ENCODE results near the gene SIMC1.
A peak's percentile ranks its signal among the peaks of the same experiment; 100 is the strongest.
"Not testable (repeated sequence)": the region's sequence is repeated elsewhere in the genome, so short reads cannot be mapped to it uniquely, and the experiment has no call there.

Gene SIMC1

DNA sequence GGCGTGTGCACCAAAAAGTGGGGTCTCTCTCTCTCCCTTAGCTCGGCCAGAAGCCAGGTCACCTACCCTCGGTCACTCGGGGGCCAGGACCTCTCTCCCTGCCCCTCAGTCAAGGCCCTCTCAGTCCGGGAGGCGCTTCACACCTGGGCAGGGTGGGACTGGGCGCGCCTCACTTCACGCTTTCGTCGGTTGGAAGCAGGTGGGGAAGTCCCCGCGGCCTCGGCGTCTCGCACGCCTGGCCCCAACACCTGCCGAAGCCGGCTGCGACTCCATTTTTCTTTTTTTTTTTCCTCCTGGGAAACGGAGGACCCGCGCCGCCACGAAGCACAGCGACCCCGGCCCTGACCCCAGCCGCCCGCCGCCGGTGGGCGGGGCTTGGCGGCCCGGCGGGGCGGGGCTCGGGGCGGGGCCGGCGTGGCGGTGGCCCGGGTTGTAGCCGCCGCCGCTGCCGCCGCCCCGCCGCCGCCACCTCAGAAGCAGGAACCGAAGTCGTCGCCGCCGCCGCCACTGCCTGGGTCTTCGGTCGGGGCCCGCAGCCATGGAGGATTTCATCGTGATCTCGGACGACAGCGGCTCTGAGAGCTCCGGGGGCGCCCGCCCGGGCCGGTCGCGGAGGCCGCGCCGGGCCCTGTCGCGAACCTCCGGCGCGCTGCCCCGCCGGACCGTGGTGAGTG lies at the start of gene SIMC1:
Gene SIMC1, plus strand, starts transcription at position 454 of the 674 bp plus-strand sequence. Its CDS starts 85 bp downstream, at position 539.
- DNase-seq (ENCODE audit: low read depth in 3 of 3, low spot score in 1 of 3): peak in 2 of 3 donors; percentile 38 to 64

DNA sequence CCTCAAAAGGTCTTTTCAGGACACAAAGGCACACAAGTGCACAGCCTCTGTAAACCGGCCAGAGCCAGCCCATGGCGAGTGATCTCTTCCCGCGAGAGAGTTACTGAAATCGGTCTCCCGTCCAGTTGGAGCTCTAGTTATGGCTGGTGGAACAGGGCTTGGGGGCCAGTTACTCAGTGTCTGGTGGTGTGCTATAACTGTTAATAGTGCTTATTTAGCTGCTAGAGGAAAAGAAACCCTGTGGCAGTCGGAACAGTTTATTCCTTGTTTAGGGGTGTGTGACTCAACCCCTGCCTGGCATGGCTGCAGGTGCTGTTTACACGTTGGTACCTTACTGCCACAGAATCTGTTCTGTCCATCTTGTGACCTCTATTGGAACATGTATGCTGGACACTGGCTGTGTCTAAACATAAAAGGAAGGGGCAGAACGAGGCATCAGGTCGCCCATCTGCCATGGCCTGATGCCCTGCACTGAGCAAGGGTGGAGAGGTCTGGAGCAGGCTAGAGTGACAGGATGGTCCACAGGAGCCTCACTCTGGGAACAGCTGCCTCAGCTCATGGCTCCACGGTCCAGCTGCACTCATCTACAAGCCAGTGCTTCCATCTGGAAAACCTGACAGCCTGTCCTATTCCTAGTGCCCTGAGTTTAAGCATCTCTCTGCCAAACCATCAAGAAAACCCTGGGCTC lies 49.6 kb upstream of the SIMC1 start:
- no peak for DNase-seq (ENCODE audit: low read depth in 3 of 3, low spot score in 1 of 3)

DNA sequence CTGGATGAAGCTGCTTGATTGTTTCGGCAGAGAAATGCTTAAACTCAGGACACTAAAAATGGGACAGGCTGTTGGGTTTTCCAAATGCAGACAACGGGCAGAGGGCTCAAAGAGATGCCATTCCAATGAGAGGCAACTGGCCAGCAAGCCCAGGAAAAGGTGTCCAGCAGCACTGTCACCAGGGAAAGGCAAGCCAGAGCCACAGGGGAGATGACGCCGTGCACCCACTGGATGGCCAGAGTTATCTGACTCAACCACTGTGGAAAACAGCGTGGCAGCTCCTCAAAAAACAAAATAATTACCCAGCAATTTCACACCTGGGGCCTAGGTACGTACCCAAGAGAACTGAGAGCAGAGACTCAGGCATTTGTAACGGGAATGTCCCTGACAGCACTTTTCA lies 48.4 kb upstream of the SIMC1 start:
- no peak for DNase-seq (ENCODE audit: low read depth in 3 of 3, low spot score in 1 of 3)

DNA sequence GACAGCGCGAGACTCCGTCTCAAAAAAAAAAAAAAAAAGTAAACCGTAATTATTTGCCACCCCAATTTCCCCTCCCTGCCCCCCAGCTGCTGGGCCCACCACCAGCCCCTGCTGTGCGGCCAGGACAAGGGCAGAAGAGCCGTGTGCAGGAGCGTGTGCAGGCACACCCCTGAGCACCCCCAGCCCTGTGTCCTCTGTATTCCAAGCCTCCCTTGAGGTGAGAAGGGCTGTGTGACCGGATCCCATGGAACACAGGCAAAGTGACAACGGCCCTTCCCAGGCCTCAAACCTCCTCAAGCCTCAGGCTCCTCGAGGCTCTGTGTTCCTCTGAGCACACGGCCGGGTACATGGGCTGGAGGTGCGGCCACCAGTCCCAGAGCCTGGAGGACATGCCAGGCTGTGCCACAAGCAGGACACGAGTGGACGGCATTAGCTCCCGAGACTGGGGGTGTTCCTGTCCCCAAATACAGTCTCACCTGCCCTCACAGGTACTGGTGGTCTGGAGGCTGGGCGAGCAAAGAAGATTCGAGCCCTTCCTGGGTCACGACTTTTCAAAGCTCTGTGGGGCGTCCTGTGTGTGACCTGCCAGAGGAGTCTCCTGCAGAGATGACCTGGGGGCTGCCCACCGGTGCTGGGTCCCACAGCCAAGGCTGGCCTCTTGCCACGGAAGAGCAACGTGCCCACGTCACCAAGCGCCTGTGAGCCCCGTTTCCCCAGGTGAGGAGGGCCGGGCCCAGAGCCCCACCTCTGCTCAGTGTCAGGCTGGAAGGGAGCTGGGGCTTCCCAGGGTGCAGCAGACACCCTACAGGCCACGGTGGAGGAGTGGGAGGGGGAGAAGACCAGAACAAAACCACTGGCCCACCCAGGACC lies 47.1 kb upstream of the SIMC1 start:
- DNase-seq (ENCODE audit: low read depth in 3 of 3, low spot score in 1 of 3): no peak

DNA sequence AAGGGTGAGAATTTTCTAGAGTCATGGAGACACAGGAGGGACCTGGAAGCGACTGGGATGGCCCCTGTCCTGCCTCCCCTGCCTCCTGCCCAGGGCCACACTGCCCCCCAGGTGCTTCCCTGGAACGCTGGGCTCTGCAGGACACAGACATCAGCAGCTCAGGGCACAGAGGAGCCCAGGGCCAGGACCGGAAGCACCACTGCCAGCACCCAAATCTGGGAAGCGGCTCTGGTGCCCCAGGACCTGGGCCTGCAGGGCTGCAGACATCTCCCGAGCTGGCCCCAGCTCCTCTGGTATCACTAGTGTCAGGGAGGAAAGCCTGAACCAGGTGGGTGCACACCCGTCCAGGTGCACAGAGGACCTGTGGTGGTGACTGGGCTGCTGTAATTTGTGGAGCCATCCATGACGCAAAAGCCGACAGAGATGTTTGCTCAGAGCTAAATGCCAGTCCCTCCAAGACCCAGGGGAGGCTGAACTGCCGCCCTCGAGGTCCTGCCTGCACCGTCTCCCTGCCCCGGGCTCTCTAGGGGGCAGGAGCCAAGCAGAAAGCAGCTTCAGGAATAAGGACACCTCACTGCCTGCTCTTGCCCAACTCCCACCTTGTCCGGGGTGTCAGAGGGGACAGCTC lies 46.0 kb upstream of the SIMC1 start:
- DNase-seq (ENCODE audit: low read depth in 3 of 3, low spot score in 1 of 3): no peak

DNA sequence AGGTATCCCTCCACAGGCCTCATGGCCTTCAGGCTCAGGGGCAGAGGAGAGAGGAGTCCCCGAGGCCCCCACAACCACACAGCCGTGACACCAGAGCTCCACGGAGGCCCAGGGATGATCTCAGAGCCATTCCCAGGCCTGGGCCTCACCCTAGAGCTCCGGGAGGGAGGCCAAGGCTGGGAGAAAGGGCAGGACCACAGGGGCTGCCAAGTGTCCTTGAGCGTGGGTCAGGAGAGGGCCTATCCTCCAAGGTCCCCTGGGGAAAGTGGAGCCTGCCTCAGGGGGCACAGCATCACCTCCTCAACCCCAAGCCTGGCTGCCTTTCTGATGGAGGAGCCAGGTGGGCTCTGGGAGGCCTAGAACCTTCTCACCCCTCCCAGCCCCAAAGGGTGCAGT lies 45.5 kb upstream of the SIMC1 start:
- DNase-seq (ENCODE audit: low read depth in 3 of 3, low spot score in 1 of 3): not testable (repeated sequence)

- DNase-seq (ENCODE audit: low read depth in 3 of 3, low spot score in 1 of 3): not testable (repeated sequence)
Measured at GRCh38 chr5:176193636-176194035, 44.6 kb upstream of the SIMC1 start.

- DNase-seq (ENCODE audit: low read depth in 3 of 3, low spot score in 1 of 3): not testable (repeated sequence)
Measured at GRCh38 chr5:176194238-176195083, 43.8 kb upstream of the SIMC1 start.

- DNase-seq (ENCODE audit: low read depth in 3 of 3, low spot score in 1 of 3): not testable (repeated sequence)
Measured at GRCh38 chr5:176195084-176195413, 43.2 kb upstream of the SIMC1 start.

DNA sequence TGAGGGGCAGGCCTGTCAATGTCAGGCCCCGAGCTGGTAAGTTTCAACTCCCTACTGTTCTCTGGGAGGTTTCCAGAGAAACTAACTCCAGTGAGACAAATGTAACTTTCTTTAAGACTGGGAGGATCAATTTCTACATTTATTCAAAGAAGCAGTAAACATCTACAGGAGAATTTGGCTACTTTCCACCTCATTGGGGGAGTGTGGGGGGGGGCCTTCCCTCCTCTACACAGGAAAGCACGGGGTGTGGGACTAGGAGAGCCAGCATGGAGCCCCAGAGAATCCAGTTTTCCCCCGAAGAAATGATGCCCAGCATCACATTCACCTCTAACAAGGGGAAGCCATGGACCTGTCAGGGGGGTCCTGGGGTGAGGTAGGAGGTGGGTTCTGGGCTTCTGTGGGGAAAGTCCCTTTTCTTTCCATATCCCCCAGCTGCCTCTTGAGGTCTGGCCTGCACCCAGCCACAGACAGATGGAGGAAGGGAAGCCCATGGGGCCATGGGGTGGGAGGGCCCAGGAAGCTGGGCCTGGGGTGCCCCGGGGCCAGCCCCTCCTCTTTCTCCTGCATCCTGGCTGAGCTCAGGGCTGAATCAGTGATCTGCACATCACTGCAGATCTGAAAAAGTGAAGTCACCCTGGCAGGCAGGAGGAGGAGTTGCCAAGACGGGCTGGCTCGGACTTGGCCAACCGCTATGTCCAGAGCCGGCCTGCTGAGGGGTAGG lies 42.6 kb upstream of the SIMC1 start:
- DNase-seq (ENCODE audit: low read depth in 3 of 3, low spot score in 1 of 3): not testable (repeated sequence)

GRCh38 chr5:176196781-176197180 lies 41.4 kb upstream of the SIMC1 start:
- DNase-seq (ENCODE audit: low read depth in 3 of 3, low spot score in 1 of 3): not testable (repeated sequence)

DNA sequence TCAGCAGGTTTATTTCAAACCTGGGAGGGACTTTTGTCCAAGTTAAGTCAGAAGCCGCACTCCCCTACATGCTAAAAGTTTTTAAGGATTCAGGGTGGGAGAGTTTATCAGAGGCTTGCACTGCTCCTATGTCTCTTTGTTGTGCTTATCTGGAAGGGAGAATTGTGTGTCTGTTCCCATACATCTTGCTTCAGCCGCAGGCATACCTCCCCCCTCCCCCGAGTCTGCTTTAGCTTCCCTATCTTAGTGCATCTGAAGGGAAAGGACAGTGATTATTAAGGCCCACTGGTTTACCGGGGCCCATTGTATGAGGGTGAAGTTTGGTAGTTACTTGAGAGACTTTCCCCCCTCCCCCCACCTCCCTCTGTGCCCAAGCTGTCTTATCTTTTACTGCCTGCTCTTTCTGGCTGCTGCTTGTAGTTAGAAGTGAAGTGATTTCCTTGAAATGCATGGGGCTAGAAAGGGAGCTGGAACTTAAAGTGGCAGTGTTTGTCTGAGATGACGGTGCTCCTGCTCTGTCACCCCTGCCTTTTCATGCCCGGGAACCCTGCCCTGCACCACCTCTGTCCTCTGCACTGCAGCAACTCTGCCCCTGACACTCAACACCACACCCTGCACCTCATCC lies 40.9 kb upstream of the SIMC1 start:
- not testable (repeated sequence) for DNase-seq (ENCODE audit: low read depth in 3 of 3, low spot score in 1 of 3)

DNA sequence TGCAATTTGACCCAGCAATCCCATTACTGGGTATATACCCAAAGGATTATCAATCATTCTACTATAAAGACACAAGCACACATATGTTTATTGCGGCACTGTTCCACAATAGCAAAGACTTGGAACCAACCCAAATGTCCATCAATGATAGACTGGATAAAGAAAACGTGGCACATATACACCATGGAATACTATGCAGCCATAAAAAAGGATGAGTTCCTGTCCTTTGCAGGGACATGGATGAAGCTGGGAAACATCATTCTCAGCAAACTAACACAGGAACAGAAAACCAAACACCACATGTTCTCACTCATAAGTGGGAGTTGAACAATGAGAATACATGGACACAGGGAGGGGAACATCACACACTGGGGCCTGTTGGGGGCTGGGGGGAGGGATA lies 39.9 kb upstream of the SIMC1 start:
- not testable (repeated sequence) for DNase-seq (ENCODE audit: low read depth in 3 of 3, low spot score in 1 of 3)

- not testable (repeated sequence) for DNase-seq (ENCODE audit: low read depth in 3 of 3, low spot score in 1 of 3)
Measured at GRCh38 chr5:176198991-176199733, 39.1 kb upstream of the SIMC1 start.

DNA sequence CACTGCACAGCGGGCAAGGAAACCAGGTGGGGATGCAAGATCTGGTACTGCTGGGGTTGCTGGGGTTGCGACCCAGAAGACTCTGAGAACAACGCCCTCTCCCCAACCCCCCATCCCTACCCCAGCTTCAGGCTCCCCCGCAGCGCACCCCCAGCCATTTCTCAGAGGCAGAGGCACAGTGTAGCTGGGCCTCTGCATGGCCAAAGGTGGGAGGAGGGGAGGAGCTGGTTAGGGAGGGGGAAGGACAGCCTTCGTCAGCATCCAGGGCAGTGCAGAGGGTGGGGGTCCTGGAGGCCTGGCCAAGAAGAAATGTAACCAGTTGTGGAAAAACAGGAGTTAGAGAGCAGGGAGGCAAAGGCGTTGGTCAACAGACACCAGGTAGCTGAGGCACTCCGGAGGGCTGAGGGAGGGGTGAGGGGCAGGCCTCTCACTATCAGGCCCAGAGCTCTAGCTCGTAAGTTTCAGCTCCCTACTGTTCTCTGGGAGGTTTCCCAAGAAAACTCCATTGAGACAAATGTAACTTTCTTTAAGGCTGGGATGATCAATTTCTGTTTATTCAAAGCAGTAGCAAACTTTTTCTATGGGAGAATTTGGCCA lies 38.3 kb upstream of the SIMC1 start:
- not testable (repeated sequence) for DNase-seq (ENCODE audit: low read depth in 3 of 3, low spot score in 1 of 3)

DNA sequence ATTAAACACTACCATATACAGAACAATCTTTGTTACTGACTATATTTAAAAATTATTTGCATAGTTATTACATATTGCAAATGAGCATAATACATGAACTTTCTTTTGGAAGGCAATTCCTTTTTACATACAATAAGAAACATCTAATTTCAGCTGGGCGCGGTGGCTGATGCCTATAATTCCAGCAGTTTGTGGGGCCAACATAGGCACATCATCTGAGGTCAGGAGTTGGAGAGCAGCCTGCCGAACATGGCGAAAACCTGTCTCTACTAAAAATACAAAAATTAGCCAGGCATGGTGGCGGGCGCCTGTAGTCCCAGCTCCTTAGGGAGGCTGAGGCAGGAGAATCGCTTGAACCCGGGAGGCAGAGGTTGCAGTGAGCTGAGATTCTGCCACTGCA lies 36.4 kb upstream of the SIMC1 start:
- no peak for DNase-seq (ENCODE audit: low read depth in 3 of 3, low spot score in 1 of 3)

DNA sequence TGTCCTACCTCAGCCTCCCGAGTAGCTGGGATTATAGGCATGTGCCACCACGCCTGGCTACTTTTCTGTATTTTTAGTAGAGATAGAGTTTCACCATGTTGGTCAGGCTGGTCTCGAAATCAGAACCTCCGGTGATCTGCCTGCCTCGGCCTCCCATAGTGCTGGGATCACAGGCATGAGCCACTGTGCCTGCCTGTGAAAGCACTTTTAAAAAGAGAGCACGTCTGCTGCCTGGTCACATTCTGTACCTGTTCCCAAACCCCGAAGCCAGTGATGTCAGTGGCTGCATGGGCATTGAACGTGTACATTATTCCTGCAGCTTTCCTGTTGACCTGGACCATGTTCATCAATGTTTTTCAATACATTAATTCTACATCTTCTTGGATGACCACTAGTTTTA lies 35.1 kb upstream of the SIMC1 start:
- no peak for DNase-seq (ENCODE audit: low read depth in 3 of 3, low spot score in 1 of 3)

DNA sequence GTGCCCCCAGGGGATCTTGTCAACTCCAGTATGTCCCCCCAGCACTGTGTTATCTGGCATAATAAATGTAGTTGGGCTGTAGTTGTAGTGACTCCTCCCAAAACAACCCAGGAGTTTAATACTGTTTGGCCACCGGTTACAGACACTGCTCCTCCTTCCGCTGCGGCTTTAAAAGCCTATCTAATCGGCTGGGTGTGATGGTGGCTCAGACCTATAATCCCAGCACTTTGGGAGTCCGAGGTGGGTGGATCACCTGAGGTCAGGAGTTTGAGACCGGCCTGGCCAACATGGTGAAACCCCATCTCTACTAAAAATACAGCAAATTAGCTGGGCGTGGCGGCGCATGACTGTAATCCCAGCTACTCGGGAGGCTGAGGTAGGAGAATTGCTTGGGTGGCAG lies 34.7 kb upstream of the SIMC1 start:
- DNase-seq (ENCODE audit: low read depth in 3 of 3, low spot score in 1 of 3): not testable (repeated sequence)

All from stimulated activated CD4-positive, alpha-beta T cell treated with anti-CD3 and anti-CD28 coated beads, TNF-alpha, amount 100 ng/mL, for 1 hour (primary cell).